H9 (cell line): ENCODE data around the gene ERC1. TPM values are rescaled to one million over a fixed set of nuclear protein-coding genes. Genes with fewer than 3 reads are reported as not detected.

Experiments
- DNase-seq: peaks from one replicate; pipeline ENCODE4 v3.0.0-alpha.2; 2017
- H2AFZ ChIP-seq: one replicate; pipeline ENCODE4 v1.6.1; 2013; ENCODE audit warnings: mild to moderate bottlenecking, low read length, control low read depth, moderate library complexity
- H2AK5ac ChIP-seq: 2 replicates; pipeline ENCODE4 v1.6.1; 2013; ENCODE audit warnings: low read length, control low read depth, mixed read lengths; ENCODE audit not compliant: insufficient read length
- H2BK120ac ChIP-seq: one replicate; pipeline ENCODE4 v1.6.1; 2013; ENCODE audit warnings: low read depth, mild to moderate bottlenecking, low read length, control low read depth, inconsistent platforms; ENCODE audit not compliant: poor library complexity, severe bottlenecking
- H2BK12ac ChIP-seq: 2 replicates; pipeline ENCODE4 v1.6.1; 2013; ENCODE audit warnings: low read length, control low read depth, mixed read lengths, low read depth; ENCODE audit not compliant: insufficient read length
- H2BK15ac ChIP-seq: 2 replicates; pipeline ENCODE4 v1.6.1; 2013; ENCODE audit warnings: low read depth, low read length, control low read depth
- H2BK20ac ChIP-seq: one replicate; pipeline ENCODE4 v1.6.1; 2013; ENCODE audit warnings: low read depth, mild to moderate bottlenecking, low read length, control low read depth, inconsistent platforms; ENCODE audit not compliant: poor library complexity, severe bottlenecking
- H2BK5ac ChIP-seq: 2 replicates; pipeline ENCODE4 v1.6.1; 2013; ENCODE audit warnings: low read length, control low read depth, mixed read lengths; ENCODE audit not compliant: insufficient read length
- H3K14ac ChIP-seq: 2 replicates; pipeline ENCODE4 v1.6.1; 2013; ENCODE audit warnings: low read length, control low read depth; ENCODE audit not compliant: insufficient read depth
- H3K18ac ChIP-seq: 2 replicates; pipeline ENCODE4 v1.6.1; 2013; ENCODE audit warnings: low read depth, mild to moderate bottlenecking, mixed read lengths, low read length, control low read depth; ENCODE audit not compliant: insufficient read length
- H3K23ac ChIP-seq: 2 replicates; pipeline ENCODE4 v1.6.1; 2013; ENCODE audit warnings: low read length, control low read depth, mixed read lengths, low read depth; ENCODE audit not compliant: insufficient read length
- H3K23me2 ChIP-seq: 2 replicates; pipeline ENCODE4 v1.6.1; 2013; ENCODE audit warnings: low read depth, mild to moderate bottlenecking, mixed read lengths, low read length, control low read depth; ENCODE audit not compliant: insufficient read length, poor library complexity, severe bottlenecking
- H3K27ac ChIP-seq: 2 replicates; pipeline ENCODE4 v1.5.1; 2013; ENCODE audit warnings: low read length, control low read depth, mixed read lengths, low read depth; ENCODE audit not compliant: insufficient read length
- H3K27me3 ChIP-seq: 2 replicates; pipeline ENCODE4 v1.6.1; 2013; ENCODE audit warnings: low read length, control low read depth, inconsistent platforms; ENCODE audit not compliant: insufficient read depth
- H3K4ac ChIP-seq: 2 replicates; pipeline ENCODE4 v1.6.1; 2013; ENCODE audit warnings: low read depth, mild to moderate bottlenecking, control low read depth, inconsistent platforms, low read length, moderate library complexity
- H3K4me1 ChIP-seq: 2 replicates; pipeline ENCODE4 v1.6.1; 2013; ENCODE audit warnings: low read length, control low read depth, inconsistent platforms; ENCODE audit not compliant: insufficient read depth
- H3K4me2 ChIP-seq: 2 replicates; pipeline ENCODE4 v1.6.1; 2013; ENCODE audit warnings: low read length, control low read depth, mixed read lengths; ENCODE audit not compliant: insufficient read length, insufficient read depth
- H3K56ac ChIP-seq: 2 replicates; pipeline ENCODE4 v1.6.1; 2013; ENCODE audit warnings: low read depth, mild to moderate bottlenecking, mixed read lengths, low read length, control low read depth; ENCODE audit not compliant: insufficient read length
- H3K79me1 ChIP-seq: 2 replicates; pipeline ENCODE4 v1.6.1; 2013; ENCODE audit warnings: low read depth, mild to moderate bottlenecking, moderate library complexity, low read length, control low read depth, inconsistent platforms; ENCODE audit not compliant: insufficient read depth, poor library complexity, severe bottlenecking
- H3K79me2 ChIP-seq: 2 replicates; pipeline ENCODE4 v1.6.1; 2013; ENCODE audit warnings: low read length, control low read depth, inconsistent platforms; ENCODE audit not compliant: insufficient read depth
- H3K9ac ChIP-seq: 2 replicates; pipeline ENCODE4 v1.6.1; 2013; ENCODE audit warnings: low read length, control low read depth, mixed read lengths; ENCODE audit not compliant: insufficient read length; ENCODE audit errors: extremely low read depth
- H3K9me3 ChIP-seq: one replicate; pipeline ENCODE4 v1.6.1; 2013; ENCODE audit warnings: low read depth, low read length, inconsistent platforms; ENCODE audit not compliant: control insufficient read depth
- H3T11ph ChIP-seq: one replicate; pipeline ENCODE4 v1.6.1; 2013; ENCODE audit warnings: mild to moderate bottlenecking, low read length, control low read depth, inconsistent platforms
- H4K20me1 ChIP-seq: one replicate; pipeline ENCODE4 v1.6.1; 2013; ENCODE audit not compliant: control insufficient read depth, insufficient read length, insufficient read depth
- H4K5ac ChIP-seq: 2 replicates; pipeline ENCODE4 v1.6.1; 2013; ENCODE audit warnings: low read depth, mild to moderate bottlenecking, mixed read lengths, low read length, control low read depth; ENCODE audit not compliant: insufficient read length
- H4K8ac ChIP-seq: replicated peaks from 2 replicates; pipeline ENCODE4 v1.6.1; 2013; ENCODE audit warnings: low read length, control low read depth, mixed read lengths, low read depth; ENCODE audit not compliant: insufficient read length
- H4K91ac ChIP-seq: 2 replicates; pipeline ENCODE4 v1.6.1; 2013; ENCODE audit warnings: low read depth, mild to moderate bottlenecking, moderate library complexity, mixed read lengths, low read length, control low read depth; ENCODE audit not compliant: insufficient read length
- H3K27ac Mint-ChIP-seq, 3 experiments: 2 replicates in 2 of 3; 3 replicates in 1 of 3; pipeline ENCODE4 v1.8.0; 2020 to 2021; ENCODE audit warnings: mixed read lengths in 3 of 3, mild to moderate bottlenecking in 1 of 3, moderate library complexity in 1 of 3
- H3K27me3 Mint-ChIP-seq: 2 replicates; pipeline ENCODE4 v1.8.0; 2021; ENCODE audit warnings: low read depth, mild to moderate bottlenecking, moderate library complexity, mixed read lengths
- H3K36me3 Mint-ChIP-seq, 3 experiments: 2 replicates in 2 of 3; 3 replicates in 1 of 3; pipeline ENCODE4 v1.8.0; 2020 to 2021; ENCODE audit warnings: low read depth in 3 of 3, mixed read lengths in 3 of 3; ENCODE audit not compliant: insufficient read depth in 1 of 3
- H3K4me1 Mint-ChIP-seq, 2 experiments: 2 replicates each; pipeline ENCODE4 v1.8.0; 2020; ENCODE audit warnings: mixed read lengths in 2 of 2
- H3K4me3 Mint-ChIP-seq, 2 experiments: 2 replicates in 1 of 2; 3 replicates in 1 of 2; pipeline ENCODE4 v1.8.0; 2020 to 2021; ENCODE audit warnings: mild to moderate bottlenecking in 2 of 2, mixed read lengths in 2 of 2, moderate library complexity in 1 of 2
- H3K9me3 Mint-ChIP-seq, 2 experiments: 2 replicates in 1 of 2; 3 replicates in 1 of 2; pipeline ENCODE4 v1.8.0; 2020; ENCODE audit warnings: mild to moderate bottlenecking in 2 of 2, mixed read lengths in 2 of 2, moderate library complexity in 1 of 2
- total RNA-seq: library from RNA; stranded (reverse); gene quantifications from 2 replicates; pipeline ENCODE4 v1.2.1, GENCODE V29; 2021
- TF ChIP-seq, protein P1 (sequence below): fragments of 200-600 bp; sonication (generic); conservative IDR thresholded peaks from 3 replicates; pipeline ENCODE4 v1.8.0; 2021; ENCODE audit warnings: antibody characterized with exemption, mild to moderate bottlenecking

Gene ERC1
- total RNA-seq, 1 experiment from 2014 or later: 51.2 TPM

GRCh38 chr12:1053690-1054089 lies 62.7 kb downstream of the ERC1 start:
- Histone ChIP-seq H4K8ac (no peak overlapping the region), H3K4me1 (peaks cover 2% of the 10 kb centered on the region; the same call in 1 of the 2 replicates), H3K4ac (no peak overlapping the region), H3K18ac (no peak overlapping the region), H2BK5ac (no peak overlapping the region), H3K56ac (no peak overlapping the region), H4K5ac (no peak overlapping the region), H3K27ac (no peak overlapping the region), H3K9ac (no peak overlapping the region), H3K4me2 (no peak overlapping the region), H2BK15ac (no peak overlapping the region), H2BK20ac (no peak overlapping the region), H3K9me3 (no peaks in the 10 kb centered on the region), H4K20me1 (no peaks in the 10 kb centered on the region), H3T11ph (no peak overlapping the region), H2AK5ac (no peak overlapping the region), H3K79me2 (peaks cover 1% of the 10 kb centered on the region; the same call in 1 of the 2 replicates), H3K23ac (no peak overlapping the region), H2AFZ (no peak overlapping the region), H2BK120ac (no peak overlapping the region), H4K91ac (no peak overlapping the region), H3K27me3 (no peaks in the 10 kb centered on the region), H3K79me1 (no peaks in the 10 kb centered on the region), H3K23me2 (no peaks in the 10 kb centered on the region), H2BK12ac (no peak overlapping the region), H3K14ac (no peak overlapping the region)
- Mint-ChIP-seq H3K36me3 (peaks cover 8 to 10% (median 9%) of the 10 kb centered on the region in 3 experiments), H3K27me3 (no peaks in the 10 kb centered on the region), H3K27ac (peak overlapping the region; percentile 61 to 85 (median 65); a peak in 5 of 7 replicates), H3K4me3 (peak overlapping the region in 1 of 2 experiments; percentile 7; a peak in 2 of 5 replicates), H3K9me3 (peaks cover 8 to 11% of the 10 kb centered on the region in 2 experiments), H3K4me1 (peaks cover 56 to 72% of the 10 kb centered on the region in 2 experiments)
- TF ChIP-seq, protein P1, sequence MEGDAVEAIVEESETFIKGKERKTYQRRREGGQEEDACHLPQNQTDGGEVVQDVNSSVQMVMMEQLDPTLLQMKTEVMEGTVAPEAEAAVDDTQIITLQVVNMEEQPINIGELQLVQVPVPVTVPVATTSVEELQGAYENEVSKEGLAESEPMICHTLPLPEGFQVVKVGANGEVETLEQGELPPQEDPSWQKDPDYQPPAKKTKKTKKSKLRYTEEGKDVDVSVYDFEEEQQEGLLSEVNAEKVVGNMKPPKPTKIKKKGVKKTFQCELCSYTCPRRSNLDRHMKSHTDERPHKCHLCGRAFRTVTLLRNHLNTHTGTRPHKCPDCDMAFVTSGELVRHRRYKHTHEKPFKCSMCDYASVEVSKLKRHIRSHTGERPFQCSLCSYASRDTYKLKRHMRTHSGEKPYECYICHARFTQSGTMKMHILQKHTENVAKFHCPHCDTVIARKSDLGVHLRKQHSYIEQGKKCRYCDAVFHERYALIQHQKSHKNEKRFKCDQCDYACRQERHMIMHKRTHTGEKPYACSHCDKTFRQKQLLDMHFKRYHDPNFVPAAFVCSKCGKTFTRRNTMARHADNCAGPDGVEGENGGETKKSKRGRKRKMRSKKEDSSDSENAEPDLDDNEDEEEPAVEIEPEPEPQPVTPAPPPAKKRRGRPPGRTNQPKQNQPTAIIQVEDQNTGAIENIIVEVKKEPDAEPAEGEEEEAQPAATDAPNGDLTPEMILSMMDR: no peak
- DNase-seq: no peak
